NCI-H446 (cell line): ENCODE results near the gene MMP15.

ENCODE experiments used
- DNase-seq, 2 experiments: peaks; one replicate each; lab custom pipeline; 2025; lab: John Stamatoyannopoulos, UW

MMP15 gene

GRCh38 chr16:58035356-58036170 lies 10.0 kb downstream of the MMP15 start:
- no peak for DNase-seq

GRCh38 chr16:58036943-58037342 lies 11.4 kb downstream of the MMP15 start:
- DNase-seq, result no peak

- DNase-seq, result no peak
Measured at GRCh38 chr16:58037365-58038057, 12.0 kb downstream of the MMP15 start.

GRCh38 chr16:58038219-58038641 lies 12.7 kb downstream of the MMP15 start:
- no peak for DNase-seq

- no peak for DNase-seq
Measured at GRCh38 chr16:58039829-58040495, 14.4 kb downstream of the MMP15 start.

GRCh38 chr16:58040496-58040846 lies 14.9 kb downstream of the MMP15 start:
- DNase-seq, result no peak

GRCh38 chr16:58040945-58041627 lies 15.5 kb downstream of the MMP15 start:
- DNase-seq, result no peak

GRCh38 chr16:58041628-58041955 lies 16.0 kb downstream of the MMP15 start:
- DNase-seq, result no peak

GRCh38 chr16:58042001-58042885 lies 16.7 kb downstream of the MMP15 start:
- no peak for DNase-seq

GRCh38 chr16:58042886-58043515 lies 17.4 kb downstream of the MMP15 start:
- DNase-seq, result no peak

GRCh38 chr16:58043571-58044155 lies 18.1 kb downstream of the MMP15 start:
- no peak for DNase-seq

- no peak for DNase-seq
Measured at GRCh38 chr16:58044266-58045019, 18.9 kb downstream of the MMP15 start.

- no peak for DNase-seq
Measured at GRCh38 chr16:58045096-58045495, 19.5 kb downstream of the MMP15 start.

GRCh38 chr16:58046054-58046881 lies 20.7 kb downstream of the MMP15 start:
- DNase-seq, result no peak

GRCh38 chr16:58046936-58047335 lies 21.4 kb downstream of the MMP15 start:
- DNase-seq, result no peak

- no peak for DNase-seq
Measured at GRCh38 chr16:58047557-58048348, 22.2 kb downstream of the MMP15 start.

GRCh38 chr16:58048494-58049231 lies 23.1 kb downstream of the MMP15 start:
- no peak for DNase-seq
